Measurements from ENCODE around the gene BORCS6. TPM values are rescaled to one million over a fixed set of nuclear protein-coding genes. Genes with fewer than 3 reads are reported as not detected.

The BORCS6 gene
- total RNA-seq, 1 experiment from 2014 or later = 3.7 TPM

DNA sequence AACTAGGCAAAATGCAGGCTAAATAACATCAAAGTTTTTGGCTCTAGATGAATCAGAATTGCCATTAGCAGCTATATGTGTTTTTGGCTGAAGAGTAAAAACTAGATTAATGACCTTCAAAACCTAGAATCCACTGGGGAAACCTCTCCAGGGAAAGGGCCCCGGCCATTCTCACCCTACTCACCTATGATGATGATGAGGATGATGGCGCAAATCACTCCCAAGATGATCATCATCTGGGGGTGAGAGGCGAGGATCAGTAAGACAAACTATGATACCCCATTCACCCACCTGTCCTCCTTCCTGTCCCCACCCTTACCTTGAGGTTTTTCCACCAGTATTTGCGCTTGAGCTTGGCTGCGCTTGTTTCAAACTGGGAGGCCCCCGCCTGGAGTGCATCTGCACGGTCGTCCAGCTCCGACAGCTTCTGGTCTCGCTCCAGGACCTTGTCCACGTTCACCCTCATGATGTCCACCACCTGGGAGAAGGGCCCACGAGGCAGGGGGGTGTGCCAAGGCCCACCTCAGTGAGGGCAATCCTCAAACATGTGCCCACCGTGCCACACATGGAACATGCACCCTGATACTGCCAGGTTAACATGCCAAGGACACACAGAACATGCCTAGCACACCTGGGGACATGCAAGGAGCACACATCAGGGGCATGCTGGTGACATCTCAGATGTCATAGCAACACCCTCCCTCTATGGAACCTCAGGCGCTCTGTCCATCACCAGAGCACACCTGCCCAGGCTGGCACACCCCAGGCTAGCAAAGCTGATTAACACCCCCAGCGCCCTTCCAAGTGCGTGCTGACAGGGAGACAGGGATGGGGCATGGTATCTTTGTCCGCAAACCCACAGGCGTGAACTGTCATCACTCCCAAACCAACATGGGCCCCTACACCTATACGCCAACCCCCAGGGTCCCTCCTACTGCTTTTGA is 28.4 kb downstream of the BORCS6 start:
- CTCF ChIA-PET = no interaction called here

DNA sequence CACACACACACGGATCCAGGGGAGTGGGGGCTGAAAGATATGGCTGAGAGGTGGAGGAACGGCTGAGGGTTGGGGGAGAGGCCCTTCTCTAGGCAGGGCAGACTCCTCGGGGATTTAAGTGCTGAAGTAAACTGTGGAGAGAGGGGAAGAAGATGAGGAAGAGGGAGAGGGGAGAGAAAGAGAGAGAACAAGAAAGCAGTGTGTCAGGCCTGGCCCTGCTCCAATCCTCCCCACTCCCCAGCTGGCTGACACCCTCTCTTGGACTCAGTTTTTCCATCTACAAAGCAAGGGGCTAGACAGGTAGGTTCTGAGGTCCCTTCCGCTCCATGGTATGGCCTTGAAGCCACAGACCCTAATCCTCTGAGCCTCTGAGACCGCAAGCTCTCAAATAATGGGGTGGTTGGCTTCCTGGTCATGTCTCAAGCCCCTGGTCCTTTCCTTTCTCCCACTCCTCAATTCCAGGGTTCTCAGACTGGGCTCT is 29.2 kb downstream of the BORCS6 start:
- Mint-ChIP-seq H3K4me1 (ENCODE audit: low read depth, unreplicated experiment) (no peaks in the 10 kb centered on the region), H3K27me3 (ENCODE audit: unreplicated experiment) (no peaks in the 10 kb centered on the region), H3K9me3 (ENCODE audit: low read depth, unreplicated experiment) (no peaks in the 10 kb centered on the region), H3K27ac (ENCODE audit: unreplicated experiment) (no peak overlapping the region), H3K36me3 (ENCODE audit: insufficient read depth, unreplicated experiment) (peaks cover 40% of the 10 kb centered on the region), H3K4me3 (ENCODE audit: low read depth, unreplicated experiment) (peak overlapping the region; percentile 23)
- intact Hi-C loops (cut with micrococcal nuclease; ENCODE audit: unreplicated experiment) = no loop called here
- TF ChIP-seq, protein P1, sequence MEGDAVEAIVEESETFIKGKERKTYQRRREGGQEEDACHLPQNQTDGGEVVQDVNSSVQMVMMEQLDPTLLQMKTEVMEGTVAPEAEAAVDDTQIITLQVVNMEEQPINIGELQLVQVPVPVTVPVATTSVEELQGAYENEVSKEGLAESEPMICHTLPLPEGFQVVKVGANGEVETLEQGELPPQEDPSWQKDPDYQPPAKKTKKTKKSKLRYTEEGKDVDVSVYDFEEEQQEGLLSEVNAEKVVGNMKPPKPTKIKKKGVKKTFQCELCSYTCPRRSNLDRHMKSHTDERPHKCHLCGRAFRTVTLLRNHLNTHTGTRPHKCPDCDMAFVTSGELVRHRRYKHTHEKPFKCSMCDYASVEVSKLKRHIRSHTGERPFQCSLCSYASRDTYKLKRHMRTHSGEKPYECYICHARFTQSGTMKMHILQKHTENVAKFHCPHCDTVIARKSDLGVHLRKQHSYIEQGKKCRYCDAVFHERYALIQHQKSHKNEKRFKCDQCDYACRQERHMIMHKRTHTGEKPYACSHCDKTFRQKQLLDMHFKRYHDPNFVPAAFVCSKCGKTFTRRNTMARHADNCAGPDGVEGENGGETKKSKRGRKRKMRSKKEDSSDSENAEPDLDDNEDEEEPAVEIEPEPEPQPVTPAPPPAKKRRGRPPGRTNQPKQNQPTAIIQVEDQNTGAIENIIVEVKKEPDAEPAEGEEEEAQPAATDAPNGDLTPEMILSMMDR (IDR thresholded peaks at IDR 0.05; ENCODE audit: unreplicated experiment) = no peak
- no TSS peak for BruUV-seq (replicated peaks)
- no peak for DNase-seq
- CTCF ChIA-PET = no interaction called here

More for the DNA sequence above, 28.4 kb downstream of the BORCS6 start:
- no peak for DNase-seq
- Mint-ChIP-seq H3K36me3 (ENCODE audit: insufficient read depth, unreplicated experiment) (peaks cover 40% of the 10 kb centered on the region), H3K4me1 (ENCODE audit: low read depth, unreplicated experiment) (no peaks in the 10 kb centered on the region), H3K27ac (ENCODE audit: unreplicated experiment) (no peak overlapping the region), H3K4me3 (ENCODE audit: low read depth, unreplicated experiment) (peak overlapping the region; percentile 76), H3K9me3 (ENCODE audit: low read depth, unreplicated experiment) (no peaks in the 10 kb centered on the region), H3K27me3 (ENCODE audit: unreplicated experiment) (no peaks in the 10 kb centered on the region)
- TF ChIP-seq, protein P1 (IDR thresholded peaks at IDR 0.05; ENCODE audit: unreplicated experiment) = no peak
- intact Hi-C loops (cut with micrococcal nuclease; ENCODE audit: unreplicated experiment) = no loop called here
- BruUV-seq (replicated peaks) = no TSS peak

DNA sequence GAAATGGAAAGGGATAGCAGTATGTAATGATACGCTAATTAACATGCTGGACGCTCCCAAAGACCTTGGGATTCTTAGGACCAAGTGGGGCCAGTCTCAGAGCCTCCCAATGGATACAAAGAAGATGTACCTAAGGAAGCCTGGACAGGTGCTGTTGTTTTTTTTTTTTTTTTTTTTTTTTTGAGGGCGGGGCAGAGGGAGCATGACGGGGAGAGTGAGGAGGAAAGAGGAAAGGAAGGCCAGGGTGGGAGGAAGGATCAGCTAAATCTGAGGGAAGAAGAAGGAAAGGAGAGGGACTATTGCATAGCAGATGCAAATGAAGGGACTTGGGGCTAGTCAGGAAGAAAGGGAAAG is 29.8 kb downstream of the BORCS6 start:
- BruUV-seq (replicated peaks) = no TSS peak

DNA sequence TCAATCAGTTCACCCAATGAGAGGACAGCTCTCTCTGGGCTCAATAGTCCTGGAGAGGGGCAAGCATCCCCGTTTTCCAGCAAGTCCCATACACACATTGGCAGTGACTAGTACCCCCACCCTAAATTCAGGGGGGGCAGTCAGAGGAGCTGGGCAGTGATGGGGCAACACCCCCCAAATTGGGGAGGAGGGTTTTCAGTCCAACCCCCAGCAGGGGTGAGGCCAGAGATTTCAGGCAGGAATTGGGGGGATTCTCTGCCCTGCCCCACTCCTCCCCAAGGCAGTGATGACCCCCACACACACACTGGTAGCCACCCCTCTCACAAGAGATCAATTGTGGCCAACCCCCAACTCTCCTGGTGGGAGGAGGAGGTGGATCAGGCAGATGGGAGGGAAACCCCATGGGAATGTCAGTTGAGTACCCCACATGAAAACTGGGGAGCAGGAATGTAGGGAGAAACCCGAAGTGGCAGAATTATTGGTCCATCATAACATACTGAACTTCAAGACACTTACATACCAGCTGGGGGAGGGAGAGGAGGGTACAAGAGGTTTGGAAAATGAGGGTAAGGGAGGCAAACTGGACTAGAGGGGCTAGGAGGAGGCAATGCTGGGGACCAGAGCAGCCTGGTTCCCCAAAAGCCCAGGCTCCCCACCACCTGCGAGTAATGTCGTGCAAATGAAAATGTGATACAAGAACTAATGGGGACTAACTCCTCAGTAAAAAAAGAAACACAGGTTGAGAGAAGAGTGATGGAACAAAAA is 30.3 kb downstream of the BORCS6 start:
- Mint-ChIP-seq H3K27me3 (ENCODE audit: unreplicated experiment) (no peaks in the 10 kb centered on the region), H3K4me3 (ENCODE audit: low read depth, unreplicated experiment) (peak overlapping the region; percentile 23), H3K4me1 (ENCODE audit: low read depth, unreplicated experiment) (no peaks in the 10 kb centered on the region), H3K27ac (ENCODE audit: unreplicated experiment) (no peak overlapping the region), H3K36me3 (ENCODE audit: insufficient read depth, unreplicated experiment) (peaks cover 40% of the 10 kb centered on the region), H3K9me3 (ENCODE audit: low read depth, unreplicated experiment) (no peaks in the 10 kb centered on the region)
- DNase-seq = no peak
- no TSS peak for BruUV-seq (replicated peaks)
- intact Hi-C loops (cut with micrococcal nuclease; ENCODE audit: unreplicated experiment) = loop anchor here (5.0 kb wide), 1 partner anchor 37 kb away; the partner anchor contains the start of gene HES7
- TF ChIP-seq, protein P1 (IDR thresholded peaks at IDR 0.05; ENCODE audit: unreplicated experiment) = no peak
- CTCF ChIA-PET = no interaction called here

More for the DNA sequence above, 29.8 kb downstream of the BORCS6 start:
- Mint-ChIP-seq H3K36me3 (ENCODE audit: insufficient read depth, unreplicated experiment) (peaks cover 40% of the 10 kb centered on the region), H3K4me3 (ENCODE audit: low read depth, unreplicated experiment) (peak overlapping the region; percentile 23), H3K4me1 (ENCODE audit: low read depth, unreplicated experiment) (no peaks in the 10 kb centered on the region), H3K27ac (ENCODE audit: unreplicated experiment) (no peak overlapping the region), H3K27me3 (ENCODE audit: unreplicated experiment) (no peaks in the 10 kb centered on the region), H3K9me3 (ENCODE audit: low read depth, unreplicated experiment) (no peaks in the 10 kb centered on the region)
- TF ChIP-seq, protein P1 (IDR thresholded peaks at IDR 0.05; ENCODE audit: unreplicated experiment) = no peak
- CTCF ChIA-PET = no interaction called here
- DNase-seq = no peak
- intact Hi-C loops (cut with micrococcal nuclease; ENCODE audit: unreplicated experiment) = no loop called here

Measured in Calu3 (cell line).